C4-2B (cell line): ENCODE data around the gene EDAR.

Source experiments
- CTCF ChIP-seq: fragments of 450-650 bp; conservative IDR thresholded peaks from 2 replicates; pipeline ENCODE4 v1.5.1; 2017; ENCODE audit warnings: mild to moderate bottlenecking
- ZFX ChIP-seq: fragments of 450-650 bp; IDR thresholded peaks from 2 replicates; pipeline ENCODE4 v1.6.1; 2017

DNA sequence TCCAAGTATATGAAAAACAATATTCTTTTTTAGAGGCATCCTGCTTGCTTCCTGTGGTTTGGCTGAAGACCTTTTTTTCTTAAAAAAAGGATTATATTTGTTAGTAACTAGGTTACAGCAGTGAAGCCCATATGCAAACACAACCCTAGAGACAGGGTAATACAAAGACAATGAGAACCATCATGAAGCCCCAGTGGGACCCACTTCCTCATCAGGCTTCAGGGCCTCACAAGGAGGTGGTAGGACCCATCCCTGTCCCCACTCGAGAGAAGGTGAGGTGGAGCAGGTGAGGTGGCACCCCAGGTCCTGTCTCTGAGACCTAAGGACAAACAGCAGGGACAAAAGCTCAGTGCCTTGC, 80.3 kb downstream of the EDAR start:
- TF ChIP-seq CTCF (no peak), ZFX (no peak)
